OCI-M1 (cell line): ENCODE measurements around the gene E2F2.

ENCODE experiments used
- DNase-seq: peaks from one replicate; lab custom pipeline; 2025; lab: John Stamatoyannopoulos, UW

Gene E2F2

DNA sequence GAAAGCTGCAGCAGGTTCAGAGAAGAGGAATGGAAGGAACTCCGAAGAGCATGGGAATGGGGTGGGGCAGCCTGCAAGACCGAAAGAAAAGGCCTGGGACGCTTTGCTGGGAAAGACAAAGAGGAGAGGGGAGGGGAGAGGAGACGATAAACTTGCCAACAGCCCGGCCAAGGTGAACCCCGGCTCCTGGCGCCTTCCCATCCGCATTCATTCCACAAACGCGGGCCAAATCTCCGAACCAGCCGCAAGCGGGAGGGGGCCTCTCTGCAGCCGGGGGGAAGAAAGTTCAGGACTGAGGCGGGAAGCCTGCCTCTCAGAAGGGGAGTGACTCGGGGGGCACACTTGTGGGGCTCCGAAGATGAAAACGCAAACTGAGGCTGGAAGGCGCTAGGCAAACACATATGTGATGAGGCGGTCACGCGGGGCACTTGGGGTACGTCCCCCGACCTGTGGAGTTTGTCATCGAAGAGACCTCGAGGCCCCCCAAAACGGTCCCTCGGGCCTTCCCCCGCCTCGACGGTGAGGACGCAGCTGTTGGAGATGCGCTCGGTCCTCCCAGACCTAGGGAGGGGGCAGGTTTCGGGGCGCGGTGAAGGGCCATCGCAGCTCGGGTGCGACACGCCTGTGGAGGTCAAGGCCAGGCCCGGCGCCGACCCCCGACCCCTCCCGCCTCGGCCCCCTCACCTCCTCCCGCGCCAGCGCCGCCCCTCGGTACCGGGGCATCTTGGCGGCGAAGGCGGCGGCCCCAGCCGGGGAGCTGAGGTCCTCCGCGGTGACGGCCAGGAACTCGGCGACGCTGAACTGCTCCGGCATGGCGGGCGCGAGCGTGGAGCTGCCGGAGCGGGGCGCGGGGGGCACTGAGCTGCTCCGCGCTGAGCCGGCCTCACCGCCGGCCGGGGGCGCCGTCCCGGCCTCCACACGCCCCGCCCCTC is 47.4 kb downstream of the E2F2 start, which contains the start of gene ASAP3:
TSS of gene ASAP3 (minus strand) at position 859 of the 932 bp plus-strand sequence. CDS start at position 813, 46 bp downstream.
- DNase-seq = no peak

DNA sequence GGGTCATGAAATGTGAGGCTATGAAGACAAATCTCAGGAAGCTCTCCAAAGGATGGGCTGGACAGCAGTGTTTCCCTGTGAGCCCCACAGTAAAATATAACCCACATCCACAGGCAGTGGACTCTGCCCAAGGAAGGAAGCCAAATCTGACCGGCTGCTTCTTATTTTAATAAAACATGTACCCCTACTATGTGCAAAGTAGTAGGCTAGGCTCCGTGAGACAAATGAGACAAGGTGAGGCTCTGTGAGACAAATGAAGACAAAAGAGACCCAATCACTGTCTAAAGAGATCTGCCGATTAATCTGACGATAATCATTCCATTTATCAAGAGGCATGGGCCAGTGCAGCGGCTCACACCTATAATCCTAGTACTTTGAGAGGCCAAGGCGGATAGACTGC is 49.1 kb downstream of the E2F2 start:
- no peak for DNase-seq

DNA sequence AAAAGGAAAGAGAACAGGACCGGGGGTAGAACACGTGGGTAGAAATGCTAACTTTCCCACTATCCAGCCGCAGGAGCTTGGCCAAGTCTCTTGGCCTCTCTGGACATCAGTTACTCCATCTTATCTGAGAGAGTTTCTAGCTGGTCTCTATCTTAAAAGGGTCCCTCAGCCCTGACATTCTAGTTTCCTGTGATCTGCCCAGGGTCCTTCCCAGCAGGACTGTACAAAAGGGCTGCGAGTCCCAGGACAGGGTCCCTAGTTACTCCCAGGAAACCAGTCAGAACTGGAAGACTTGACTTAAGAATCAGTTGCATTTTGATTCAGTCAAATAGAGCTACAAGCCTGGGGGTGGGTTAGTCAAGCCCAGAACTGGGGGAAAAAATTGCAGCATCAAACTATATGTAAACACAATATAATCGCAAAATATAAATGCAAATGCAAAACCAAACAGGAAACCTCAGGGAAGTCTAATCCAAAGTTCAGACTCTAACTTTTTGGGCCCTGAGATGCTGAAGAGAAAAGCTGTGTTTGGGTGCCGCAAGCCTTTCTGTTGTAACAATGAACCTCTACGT is 49.9 kb downstream of the E2F2 start:
- DNase-seq = no peak

- no peak for DNase-seq
These were observed 50.6 kb downstream of the E2F2 start for GRCh38 chr1:23480187-23481025.

- DNase-seq = no peak
These were observed 51.4 kb downstream of the E2F2 start for GRCh38 chr1:23479666-23479941.

- peak; percentile 47 for DNase-seq
These were observed 52.0 kb downstream of the E2F2 start for GRCh38 chr1:23478896-23479665.

DNA sequence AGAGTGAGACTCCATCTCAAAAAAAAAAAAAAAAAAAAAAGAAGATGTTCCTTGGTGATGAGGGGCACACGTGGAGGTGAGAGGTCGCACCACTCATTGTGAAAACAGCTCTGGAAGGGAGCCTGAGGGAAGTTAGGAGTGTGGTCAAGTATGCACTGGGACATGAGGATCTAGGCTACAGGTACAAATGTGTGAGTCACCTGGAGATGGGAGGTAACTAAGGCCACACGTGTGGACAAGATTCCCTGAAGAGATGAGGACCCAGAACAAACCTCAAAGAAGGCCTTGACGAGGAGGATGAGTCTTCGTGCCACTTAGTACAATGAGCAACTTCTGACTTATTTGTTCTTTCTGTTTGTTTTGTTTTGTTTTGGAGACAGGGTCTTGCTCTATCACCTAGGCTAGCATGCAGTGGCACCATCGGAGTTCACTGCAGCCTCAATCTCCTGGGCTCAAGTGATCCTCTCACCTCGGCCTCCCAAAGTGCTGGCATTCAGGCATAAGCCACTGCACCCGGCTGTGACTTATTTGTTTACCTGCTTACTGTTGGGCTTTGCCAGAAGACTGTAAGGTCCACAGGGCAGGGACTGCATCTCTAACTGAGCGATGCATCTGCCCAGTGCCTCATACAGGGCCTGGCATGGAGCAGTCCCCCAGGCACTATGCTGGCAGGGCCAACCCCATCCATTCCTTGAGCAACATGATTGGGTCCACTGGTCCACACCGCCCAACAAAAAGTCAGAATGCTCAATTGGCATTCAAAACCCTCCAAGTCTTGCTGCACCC is 53.5 kb downstream of the E2F2 start:
- no peak for DNase-seq

GRCh38 chr1:23475641-23476040 is 55.4 kb downstream of the E2F2 start:
- DNase-seq = no peak

DNA sequence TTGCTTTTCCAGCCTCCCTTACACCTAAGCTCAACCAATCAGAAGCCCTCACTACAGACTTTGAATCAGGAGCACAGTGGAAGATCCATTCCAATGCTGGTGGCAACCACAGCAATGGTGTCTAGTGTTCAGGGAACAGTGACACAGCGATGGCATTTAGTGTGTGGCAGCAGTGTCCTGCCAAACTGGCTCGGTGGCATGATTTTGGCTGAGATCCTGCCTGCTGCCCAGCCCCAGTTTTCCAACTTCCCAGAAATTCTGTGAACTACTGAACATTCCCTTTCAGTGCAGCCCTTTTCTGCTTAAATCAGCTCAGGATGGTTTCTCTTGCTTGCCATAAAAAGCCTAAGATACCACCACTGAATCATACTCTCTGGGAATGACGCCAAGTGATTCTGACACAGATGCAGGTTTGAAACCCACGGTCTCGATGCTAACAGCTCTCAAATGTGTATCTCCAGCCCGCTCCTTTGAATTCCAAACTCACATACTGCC is 55.9 kb downstream of the E2F2 start:
- no peak for DNase-seq

DNA sequence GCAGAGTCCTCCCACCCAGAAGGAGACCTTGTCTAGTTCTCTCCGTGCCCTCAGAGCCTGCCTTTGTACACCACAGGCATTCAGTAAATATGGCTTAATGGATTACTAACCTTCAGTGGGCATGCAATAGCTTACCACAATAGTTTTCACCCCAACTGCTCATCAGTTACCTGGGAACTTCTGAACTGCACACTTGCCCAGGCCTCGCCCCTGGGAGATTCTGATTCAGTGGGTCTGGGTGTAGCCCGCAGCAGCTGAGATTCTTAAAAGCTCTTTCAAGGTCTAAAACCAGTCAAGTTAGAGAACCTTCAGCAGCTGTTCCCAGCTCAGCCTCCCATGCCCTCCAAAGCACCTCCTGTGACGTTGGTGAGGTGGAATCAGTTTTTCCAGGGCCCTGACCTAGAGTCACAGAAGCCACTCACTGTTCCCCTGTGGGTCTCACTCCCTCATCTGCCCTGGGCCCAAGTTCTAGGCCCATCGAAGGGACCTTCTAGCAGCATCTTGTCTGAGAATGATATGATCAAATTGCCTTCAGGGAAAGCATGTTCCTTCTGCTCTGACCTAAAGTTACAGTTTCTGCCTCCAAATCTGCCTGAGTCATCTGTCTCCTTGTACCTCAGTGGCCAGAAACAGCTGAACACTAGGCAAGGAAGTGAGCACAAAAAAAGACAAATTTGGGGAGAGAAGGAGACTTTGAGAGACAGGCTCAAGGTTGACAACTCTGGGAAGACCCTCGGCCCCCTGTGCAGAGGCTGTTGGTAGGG is 57.8 kb downstream of the E2F2 start:
- no peak for DNase-seq

DNA sequence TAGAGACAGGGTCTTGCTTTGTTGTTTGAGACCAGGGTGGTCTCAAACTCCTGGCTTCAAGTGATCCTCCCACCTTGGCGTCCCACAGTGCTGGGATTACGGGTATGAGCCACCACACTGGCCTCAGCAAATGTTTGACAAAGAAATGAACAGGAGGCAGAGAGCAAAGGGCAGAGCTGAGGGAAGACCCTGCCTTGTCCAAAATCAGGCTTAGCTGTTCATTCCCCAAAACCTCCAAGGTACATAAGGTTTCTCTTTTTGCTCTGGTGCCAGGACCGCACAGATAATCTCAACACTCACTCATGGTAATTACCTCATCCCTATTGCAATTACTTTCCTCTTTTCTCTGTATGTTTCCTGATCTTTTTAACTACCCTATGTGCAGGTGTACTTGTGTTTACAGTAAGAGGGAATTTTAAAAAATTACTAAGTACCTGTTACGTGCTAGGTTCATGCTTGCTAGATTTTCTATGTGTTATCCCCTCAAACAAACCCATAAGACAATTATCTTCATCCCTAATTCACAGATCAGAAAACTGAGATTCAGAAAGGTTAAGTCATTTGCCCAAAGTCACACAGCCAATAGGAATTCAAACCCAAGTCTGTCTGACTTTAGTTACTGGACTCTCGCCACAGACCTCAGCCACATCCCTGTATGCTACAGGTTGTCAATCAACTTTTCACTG is 58.5 kb downstream of the E2F2 start:
- DNase-seq = no peak

- no peak for DNase-seq
These were observed 59.5 kb downstream of the E2F2 start for GRCh38 chr1:23471473-23472075.

DNA sequence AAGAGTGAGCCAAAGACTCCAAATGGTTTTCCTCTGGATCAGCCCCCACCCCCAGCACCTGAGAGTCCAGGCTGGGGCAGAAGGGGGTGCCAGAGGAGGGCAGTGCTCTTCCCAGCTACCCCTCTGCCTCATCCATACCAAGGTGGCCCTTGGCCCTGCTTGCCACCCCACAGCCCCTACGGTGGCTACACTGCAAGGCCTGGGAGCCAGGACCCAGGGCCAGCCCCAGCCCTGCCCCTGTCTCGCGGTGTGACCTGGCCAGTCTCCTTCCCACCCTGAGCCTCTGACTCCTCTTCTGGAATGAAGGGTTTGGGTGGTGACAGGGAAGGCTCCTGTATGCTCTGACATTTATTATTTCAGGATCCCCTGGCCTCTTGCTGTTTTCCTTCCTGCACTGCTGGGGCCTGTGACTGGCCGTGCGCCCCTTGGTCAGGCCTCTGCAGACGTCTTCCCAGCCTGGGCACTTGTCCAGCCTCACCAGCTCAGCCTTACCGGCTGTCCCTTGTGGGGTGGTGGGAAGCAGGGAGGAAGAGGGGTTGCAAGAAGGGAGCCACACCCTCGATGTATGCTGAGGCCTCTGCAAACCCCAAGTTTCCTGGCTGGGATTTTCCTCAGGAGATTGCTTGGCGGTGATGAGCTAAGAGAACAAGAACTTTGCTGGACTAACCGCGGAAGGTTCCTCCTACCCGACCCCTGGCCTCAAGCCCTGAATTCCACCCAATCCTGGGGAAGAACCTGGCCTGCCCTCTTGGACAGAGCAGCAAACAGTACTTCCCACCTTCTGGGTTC is 60.6 kb downstream of the E2F2 start:
- no peak for DNase-seq

- no peak for DNase-seq
These were observed 61.6 kb downstream of the E2F2 start for GRCh38 chr1:23469372-23469982.

- no peak for DNase-seq
These were observed 64.5 kb downstream of the E2F2 start for GRCh38 chr1:23466423-23466989.

GRCh38 chr1:23463286-23463685 is 67.7 kb downstream of the E2F2 start:
- no peak for DNase-seq

DNA sequence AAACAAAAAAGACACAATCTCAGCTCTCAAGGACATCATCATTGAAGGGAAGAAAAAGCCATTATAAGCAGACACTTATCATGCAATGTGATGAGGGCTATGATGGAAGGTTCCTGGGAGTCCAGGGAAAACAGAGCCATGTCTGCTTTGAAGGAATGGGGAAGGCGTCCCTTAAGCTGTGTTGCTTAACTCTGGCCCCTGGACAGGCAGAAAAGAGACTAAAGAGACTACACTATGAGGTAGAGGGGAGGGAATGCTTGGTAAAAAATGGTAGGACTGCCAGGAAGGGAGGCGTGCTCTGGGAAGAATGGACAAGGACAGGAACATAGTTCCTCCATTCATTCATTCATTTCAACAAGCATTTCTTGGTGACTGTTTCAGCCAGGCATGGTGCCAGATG is 68.3 kb downstream of the E2F2 start:
- DNase-seq = no peak

DNA sequence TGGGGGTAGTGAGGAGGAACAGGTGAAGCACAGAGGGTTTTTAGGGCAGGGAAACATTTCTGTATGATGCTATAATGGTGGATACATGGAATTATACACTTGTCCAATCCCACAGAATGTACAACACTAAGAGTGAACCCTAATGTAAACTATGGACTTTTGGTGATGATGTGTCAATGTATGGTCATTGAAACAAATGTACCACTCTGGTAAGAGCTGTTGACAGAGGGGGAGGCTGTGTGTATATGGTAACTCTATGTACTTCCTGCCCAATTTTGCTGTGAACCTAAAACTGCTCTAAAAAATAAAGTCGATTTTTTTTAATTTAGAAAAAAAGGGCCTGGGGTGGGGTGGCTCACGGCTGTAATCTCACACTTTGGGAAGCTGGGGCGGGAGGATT is 70.0 kb downstream of the E2F2 start:
- no peak for DNase-seq
